Measurements from ENCODE around the gene FRS2. TPM values are rescaled to one million over a fixed set of nuclear protein-coding genes. Genes with fewer than 3 reads are reported as not detected.

Gene FRS2
- total and polyA plus RNA-seq, 2 donors from 2014 or later = 4.6 to 31.4 TPM

GRCh38 chr12:69435644-69436043 is 34.5 kb upstream of the FRS2 start:
- no peak overlapping the region for H3K27ac ChIP-seq (ENCODE audit: low read depth in 2 of 2, low read length in 2 of 2)
- no peaks in the 10 kb centered on the region for H3K9me3 ChIP-seq (ENCODE audit: control insufficient read depth in 2 of 3, insufficient read depth in 1 of 3, low read length in 3 of 3)
- no peaks in the 10 kb centered on the region for H3K36me3 ChIP-seq (ENCODE audit: control insufficient read depth in 2 of 3, insufficient read depth in 3 of 3, low read length in 3 of 3)
- no peak overlapping the region for H3K9ac ChIP-seq (ENCODE audit: low read length in 3 of 3)
- FAIRE-seq = no peak
- H3K27me3 ChIP-seq (ENCODE audit: control insufficient read depth, insufficient read depth, low read length) = no peaks in the 10 kb centered on the region
- no peaks in the 10 kb centered on the region for H3K4me1 ChIP-seq (ENCODE audit: control insufficient read depth in 2 of 3, insufficient read depth in 2 of 3, low read depth in 1 of 3, low read length in 3 of 3)
- TF ChIP-seq CTCF (IDR thresholded peaks at IDR 0.05; ENCODE audit: borderline replicate concordance, extremely low read depth, insufficient read depth) = no peak
- DNase-seq = no peak
- intact Hi-C loops (cut with DNase I) = no loop called here
- H3K4me3 ChIP-seq (ENCODE audit: low read length in 3 of 3) = no peak overlapping the region

GRCh38 chr12:69437073-69437472 is 33.1 kb upstream of the FRS2 start:
- no peak for FAIRE-seq
- TF ChIP-seq CTCF (IDR thresholded peaks at IDR 0.05; ENCODE audit: borderline replicate concordance, extremely low read depth, insufficient read depth) = no peak
- H3K4me1 ChIP-seq (ENCODE audit: control insufficient read depth in 2 of 3, insufficient read depth in 2 of 3, low read depth in 1 of 3, low read length in 3 of 3) = no peaks in the 10 kb centered on the region
- no peaks in the 10 kb centered on the region for H3K9me3 ChIP-seq (ENCODE audit: control insufficient read depth in 2 of 3, insufficient read depth in 1 of 3, low read length in 3 of 3)
- intact Hi-C loops (cut with DNase I) = no loop called here
- H3K4me3 ChIP-seq (ENCODE audit: low read length in 3 of 3) = no peak overlapping the region
- H3K36me3 ChIP-seq (ENCODE audit: control insufficient read depth in 2 of 3, insufficient read depth in 3 of 3, low read length in 3 of 3) = no peaks in the 10 kb centered on the region
- no peaks in the 10 kb centered on the region for H3K27me3 ChIP-seq (ENCODE audit: control insufficient read depth, insufficient read depth, low read length)
- no peak overlapping the region for H3K27ac ChIP-seq (ENCODE audit: low read depth in 2 of 2, low read length in 2 of 2)
- no peak overlapping the region for H3K9ac ChIP-seq (ENCODE audit: low read length in 3 of 3)
- DNase-seq = no peak

- Histone ChIP-seq H3K9ac (ENCODE audit: low read length in 3 of 3) (no peak overlapping the region), H3K27me3 (ENCODE audit: control insufficient read depth, insufficient read depth, low read length) (no peaks in the 10 kb centered on the region), H3K4me1 (ENCODE audit: control insufficient read depth in 2 of 3, insufficient read depth in 2 of 3, low read depth in 1 of 3, low read length in 3 of 3) (no peaks in the 10 kb centered on the region), H3K27ac (ENCODE audit: low read depth in 2 of 2, low read length in 2 of 2) (no peak overlapping the region), H3K36me3 (ENCODE audit: control insufficient read depth in 2 of 3, insufficient read depth in 3 of 3, low read length in 3 of 3) (no peaks in the 10 kb centered on the region), H3K9me3 (ENCODE audit: control insufficient read depth in 2 of 3, insufficient read depth in 1 of 3, low read length in 3 of 3) (no peaks in the 10 kb centered on the region), H3K4me3 (ENCODE audit: low read length in 3 of 3) (no peak overlapping the region)
- DNase-seq (no peak), FAIRE-seq (no peak)
- intact Hi-C loops (cut with DNase I) = no loop called here
- no peak for TF ChIP-seq CTCF (IDR thresholded peaks at IDR 0.05; ENCODE audit: borderline replicate concordance, extremely low read depth, insufficient read depth)
Observed at GRCh38 chr12:69438539-69438938, 31.6 kb upstream of the FRS2 start.

- Histone ChIP-seq H3K4me1 (ENCODE audit: control insufficient read depth in 2 of 3, insufficient read depth in 2 of 3, low read depth in 1 of 3, low read length in 3 of 3) (no peaks in the 10 kb centered on the region), H3K27ac (ENCODE audit: low read depth in 2 of 2, low read length in 2 of 2) (peak overlapping the region in 1 of 2 donors; percentile 13), H3K27me3 (ENCODE audit: control insufficient read depth, insufficient read depth, low read length) (no peaks in the 10 kb centered on the region), H3K9me3 (ENCODE audit: control insufficient read depth in 2 of 3, insufficient read depth in 1 of 3, low read length in 3 of 3) (no peaks in the 10 kb centered on the region), H3K4me3 (ENCODE audit: low read length in 3 of 3) (no peak overlapping the region), H3K9ac (ENCODE audit: low read length in 3 of 3) (no peak overlapping the region), H3K36me3 (ENCODE audit: control insufficient read depth in 2 of 3, insufficient read depth in 3 of 3, low read length in 3 of 3) (no peaks in the 10 kb centered on the region)
- DNase-seq (peak in 2 of 5 donors; percentile 17 to 27), FAIRE-seq (no peak)
- intact Hi-C loops (cut with DNase I) = no loop called here
- TF ChIP-seq CTCF (IDR thresholded peaks at IDR 0.05; ENCODE audit: borderline replicate concordance, extremely low read depth, insufficient read depth) = no peak
Observed at GRCh38 chr12:69440016-69440415, 30.2 kb upstream of the FRS2 start.

Measured in kidney (tissue), 14 donors.